BLaER1 treated with 17β-estradiol and CSF1 and Interleukin-3, amounts not matched to agents 10 nM and 100 nM (cell line): Measurements from ENCODE around the gene CUL4A.

Experiments
- H3K27ac ChIP-seq, 11 experiments: shearing (Covaris generic); formaldehyde crosslinking; 2 replicates each; pipeline ENCODE4 v1.8.1; 2022
- H3K27me3 ChIP-seq, 11 experiments: shearing (Covaris generic); formaldehyde crosslinking; 2 replicates each; pipeline ENCODE4 v1.8.1; 2022
- H3K36me3 ChIP-seq, 11 experiments: shearing (Covaris generic); formaldehyde crosslinking; 2 replicates each; pipeline ENCODE4 v1.8.1; 2022
- H3K4me1 ChIP-seq, 10 experiments: shearing (Covaris generic); formaldehyde crosslinking; 2 replicates each; pipeline ENCODE4 v1.8.1; 2022
- H3K4me2 ChIP-seq, 11 experiments: shearing (Covaris generic); formaldehyde crosslinking; 2 replicates each; pipeline ENCODE4 v1.8.1; 2022
- H3K4me3 ChIP-seq, 10 experiments: shearing (Covaris generic); formaldehyde crosslinking; 2 replicates each; pipeline ENCODE4 v1.8.1; 2022
- H3K9ac ChIP-seq, 11 experiments: shearing (Covaris generic); formaldehyde crosslinking; 2 replicates each; pipeline ENCODE4 v1.8.1; 2022
- H3K9me3 ChIP-seq, 11 experiments: shearing (Covaris generic); formaldehyde crosslinking; replicated peaks in 1 of 11; 2 replicates each; pipeline ENCODE4 v1.8.1; 2022
- H4K20me1 ChIP-seq, 11 experiments: shearing (Covaris generic); formaldehyde crosslinking; 2 replicates each; pipeline ENCODE4 v1.8.1; 2022
- Cebpa-rat ChIP-seq, 11 experiments: shearing (Covaris generic); IDR thresholded peaks; 2 replicates each; pipeline ENCODE4 v1.8.1; 2022

CUL4A gene

DNA sequence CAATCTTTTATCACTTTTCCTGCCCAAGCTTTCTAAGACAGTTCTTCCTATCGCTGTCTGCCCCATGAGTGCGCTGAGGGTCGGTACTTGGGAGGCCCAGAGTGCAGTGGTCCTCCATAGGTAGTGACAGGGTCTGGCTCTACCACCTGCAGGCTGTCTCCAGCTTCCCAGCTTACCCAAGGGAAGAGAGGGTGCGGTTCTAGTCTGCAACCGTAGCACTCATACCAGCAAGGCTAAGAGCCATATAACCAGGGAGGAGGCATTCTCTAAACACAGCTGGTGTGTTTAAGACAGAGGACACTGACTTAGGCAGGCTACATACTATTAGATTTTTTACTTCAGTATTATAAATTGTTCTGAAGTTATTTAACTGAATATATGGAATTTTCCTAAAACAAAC lies 42.7 kb upstream of the CUL4A start:
- Histone ChIP-seq H3K27me3 (peaks cover 33 to 48% (median 43%) of the 10 kb centered on the region in 11 experiments), H3K36me3 (peaks cover 0 to 29% (median 12%) of the 10 kb centered on the region in 11 experiments; a peak in 20 of 22 replicates), H3K27ac (no peak overlapping the region), H3K4me2 (peak overlapping the region in 2 of 11 experiments; percentile 19 to 26; a peak in 2 of 22 replicates), H3K4me1 (peaks cover 15 to 45% (median 22%) of the 10 kb centered on the region in 10 experiments), H3K4me3 (no peak overlapping the region), H3K9me3 (peaks cover 0 to 7% (median 0%) of the 10 kb centered on the region in 11 experiments; a peak in 6 of 22 replicates), H3K9ac (no peak overlapping the region), H4K20me1 (peaks cover 0 to 24% (median 3%) of the 10 kb centered on the region in 11 experiments; a peak in 6 of 22 replicates)
- no peak for TF ChIP-seq Cebpa-rat (IDR thresholded peaks at IDR 0.05)

DNA sequence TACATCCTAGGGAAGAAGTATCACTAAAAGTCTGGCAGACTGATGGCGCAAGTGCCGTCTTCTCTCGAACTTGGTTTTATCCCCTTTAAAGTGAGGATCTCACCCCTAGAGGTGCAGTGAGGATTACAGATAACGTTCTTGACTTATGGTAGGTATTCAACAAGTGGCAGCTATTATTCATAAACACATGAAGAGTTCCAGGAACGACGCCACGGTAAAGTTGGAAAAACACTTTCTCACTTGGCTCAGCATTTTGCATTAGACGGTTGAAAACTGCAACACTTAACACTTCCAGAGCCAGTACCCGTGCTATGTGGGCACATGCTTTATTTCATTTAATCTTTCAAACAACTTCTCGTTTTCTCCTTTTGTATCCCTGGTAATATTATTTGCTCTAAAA lies 42.3 kb upstream of the CUL4A start:
- H3K36me3 ChIP-seq = peaks cover 0 to 34% (median 16%) of the 10 kb centered on the region in 11 experiments; a peak in 21 of 22 replicates
- peaks cover 0 to 25% (median 3%) of the 10 kb centered on the region in 11 experiments; a peak in 6 of 22 replicates for H4K20me1 ChIP-seq
- H3K27me3 ChIP-seq = peaks cover 29 to 43% (median 39%) of the 10 kb centered on the region in 11 experiments
- H3K4me2 ChIP-seq = peak overlapping the region in 3 of 11 experiments; percentile 19 to 26 (median 21); a peak in 3 of 22 replicates
- H3K4me3 ChIP-seq = no peak overlapping the region
- no peak overlapping the region for H3K9ac ChIP-seq
- H3K9me3 ChIP-seq = peaks cover 0 to 7% (median 0%) of the 10 kb centered on the region in 11 experiments; a peak in 6 of 22 replicates
- TF ChIP-seq Cebpa-rat (IDR thresholded peaks at IDR 0.05) = no peak
- H3K27ac ChIP-seq = no peak overlapping the region
- H3K4me1 ChIP-seq = peaks cover 19 to 50% (median 27%) of the 10 kb centered on the region in 10 experiments

DNA sequence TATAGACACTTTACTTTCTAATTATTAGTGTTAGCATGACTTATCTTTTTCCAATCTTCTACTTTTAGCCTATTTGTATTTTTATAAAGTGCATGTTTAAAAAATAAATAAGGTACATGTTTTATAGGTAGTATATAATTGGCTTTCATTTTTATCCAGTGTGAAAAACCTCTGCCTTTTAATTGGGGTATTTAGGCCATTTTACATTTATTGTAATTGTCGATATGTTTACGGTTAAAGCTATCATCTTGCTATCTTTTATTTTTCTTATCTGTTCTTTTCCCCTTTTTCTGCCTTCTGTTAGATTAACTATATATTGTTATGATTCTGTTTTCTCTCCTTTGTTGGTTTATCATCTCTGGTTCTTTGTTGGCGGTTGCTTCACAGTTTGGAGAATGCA lies 41.8 kb upstream of the CUL4A start:
- peaks cover 19 to 54% (median 30%) of the 10 kb centered on the region in 10 experiments for H3K4me1 ChIP-seq
- peaks cover 28 to 42% (median 38%) of the 10 kb centered on the region in 11 experiments for H3K27me3 ChIP-seq
- no peak overlapping the region for H3K9ac ChIP-seq
- H4K20me1 ChIP-seq = peaks cover 0 to 25% (median 3%) of the 10 kb centered on the region in 11 experiments; a peak in 6 of 22 replicates
- peaks cover 2 to 38% (median 21%) of the 10 kb centered on the region in 11 experiments; a peak in 21 of 22 replicates for H3K36me3 ChIP-seq
- H3K4me2 ChIP-seq = no peak overlapping the region
- TF ChIP-seq Cebpa-rat (IDR thresholded peaks at IDR 0.05) = no peak
- H3K27ac ChIP-seq = no peak overlapping the region
- H3K9me3 ChIP-seq = peaks cover 0 to 7% (median 0%) of the 10 kb centered on the region in 11 experiments; a peak in 6 of 22 replicates
- no peak overlapping the region for H3K4me3 ChIP-seq

DNA sequence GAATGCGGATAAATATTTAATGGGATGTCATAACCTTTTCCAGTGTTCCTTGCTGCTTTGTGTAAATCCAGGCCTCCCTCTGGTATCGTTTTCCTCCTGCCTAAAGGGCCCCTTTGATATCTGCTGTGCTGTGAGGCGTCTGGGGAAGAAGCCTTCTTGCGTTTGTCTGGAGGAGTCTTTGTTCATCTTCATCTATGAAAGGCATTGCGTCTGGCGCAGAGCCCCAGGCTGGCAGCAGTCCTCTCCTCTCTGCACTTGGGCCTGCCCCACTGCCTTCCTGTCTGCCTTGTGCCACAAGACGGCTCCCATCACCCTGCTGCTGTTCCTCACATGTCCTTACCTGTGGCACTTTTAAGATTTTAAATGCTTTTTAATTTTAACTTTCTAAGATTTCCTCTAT lies 41.2 kb upstream of the CUL4A start:
- Histone ChIP-seq H3K9ac (no peak overlapping the region), H3K27ac (no peak overlapping the region), H3K4me1 (peaks cover 19 to 61% (median 29%) of the 10 kb centered on the region in 10 experiments), H3K36me3 (peaks cover 5 to 44% (median 27%) of the 10 kb centered on the region in 11 experiments; a peak in 21 of 22 replicates), H3K9me3 (peaks cover 0 to 7% (median 0%) of the 10 kb centered on the region in 11 experiments; a peak in 6 of 22 replicates), H3K27me3 (peaks cover 22 to 35% (median 31%) of the 10 kb centered on the region in 11 experiments), H3K4me2 (no peak overlapping the region), H4K20me1 (peaks cover 0 to 24% (median 3%) of the 10 kb centered on the region in 11 experiments; a peak in 6 of 22 replicates), H3K4me3 (no peak overlapping the region)
- no peak for TF ChIP-seq Cebpa-rat (IDR thresholded peaks at IDR 0.05)

DNA sequence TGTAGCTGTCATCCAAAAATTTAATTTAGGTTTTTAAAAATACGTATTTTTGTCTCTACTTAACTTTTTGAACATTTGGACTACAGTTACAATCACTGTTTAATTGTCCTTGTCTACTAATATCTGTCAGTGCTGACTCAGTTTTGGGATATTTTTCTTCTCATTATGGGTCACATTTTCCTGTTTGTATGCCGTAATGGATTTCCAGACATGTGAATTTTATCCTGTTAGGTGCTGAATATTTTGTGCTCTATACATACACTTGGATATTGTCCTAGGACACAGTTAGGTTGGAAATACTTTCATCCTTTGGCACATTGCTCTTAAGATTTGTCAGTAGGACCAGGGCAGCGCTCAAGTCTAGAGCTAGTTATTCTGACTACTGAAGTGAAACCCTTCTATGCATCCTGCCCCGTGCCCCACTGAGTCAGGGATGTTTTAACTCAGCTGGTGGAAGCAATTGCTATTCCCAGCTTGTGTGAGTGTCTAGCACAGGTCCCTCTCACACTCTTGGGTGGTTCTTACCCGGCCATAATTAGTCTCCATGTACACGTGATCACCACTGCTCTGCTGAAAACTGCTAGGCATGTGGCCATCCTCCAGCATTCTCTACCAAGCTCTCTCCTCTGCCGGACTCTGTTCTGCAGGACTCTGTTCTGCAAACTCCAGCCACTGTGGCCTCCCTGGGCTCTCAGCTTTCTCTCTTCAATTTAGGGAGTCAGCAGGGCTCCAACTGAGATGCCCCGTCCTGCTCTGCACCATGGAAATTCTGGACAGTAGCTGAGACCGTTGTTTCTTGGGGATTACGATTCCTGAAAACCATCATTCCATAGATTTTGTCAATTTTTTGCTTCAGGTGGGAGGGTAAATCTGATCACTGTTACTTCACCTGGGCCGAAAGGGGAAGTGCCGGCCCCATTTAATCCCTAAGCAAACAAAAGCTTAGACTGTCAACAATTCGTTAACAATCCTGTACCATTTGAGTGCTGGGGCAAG lies 39.8 kb upstream of the CUL4A start:
- Histone ChIP-seq H3K27me3 (peaks cover 8 to 22% (median 18%) of the 10 kb centered on the region in 11 experiments; a peak in 21 of 22 replicates), H3K4me3 (no peak overlapping the region), H3K4me2 (no peak overlapping the region), H3K36me3 (peaks cover 5 to 53% (median 33%) of the 10 kb centered on the region in 11 experiments; a peak in 21 of 22 replicates), H3K27ac (no peak overlapping the region), H3K9me3 (peaks cover 0 to 7% (median 0%) of the 10 kb centered on the region in 11 experiments; a peak in 6 of 22 replicates), H3K9ac (no peak overlapping the region), H4K20me1 (peaks cover 0 to 18% (median 0%) of the 10 kb centered on the region in 11 experiments; a peak in 4 of 22 replicates), H3K4me1 (peaks cover 14 to 67% (median 24%) of the 10 kb centered on the region in 10 experiments)
- TF ChIP-seq Cebpa-rat (IDR thresholded peaks at IDR 0.05) = no peak

DNA sequence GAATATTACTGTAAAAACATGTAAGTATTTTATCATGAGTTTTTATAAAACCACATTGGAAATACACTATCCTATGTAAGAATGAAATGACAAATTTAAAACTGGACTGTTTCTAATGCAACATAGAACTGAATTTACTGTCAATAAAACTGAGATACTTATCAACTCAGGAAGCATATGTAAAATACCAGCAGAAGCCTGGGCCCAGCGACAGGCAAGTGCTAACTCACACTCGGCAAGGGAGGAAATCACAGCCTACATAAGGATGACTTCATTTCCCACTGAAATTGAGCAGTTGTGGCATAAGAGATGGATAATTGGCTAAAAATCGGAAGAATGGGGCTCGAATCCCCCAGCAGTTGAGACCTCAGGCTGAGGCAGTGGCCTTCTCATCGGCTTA lies 38.9 kb upstream of the CUL4A start:
- no peak overlapping the region; a peak in 2 of 22 replicates for H3K9ac ChIP-seq
- peak overlapping the region in 9 of 11 experiments; percentile 39 to 73 (median 49); a peak in 15 of 22 replicates for H3K4me2 ChIP-seq
- peaks cover 0 to 18% (median 0%) of the 10 kb centered on the region in 11 experiments; a peak in 2 of 22 replicates for H4K20me1 ChIP-seq
- H3K9me3 ChIP-seq = peaks cover 0 to 8% (median under 1%) of the 10 kb centered on the region in 11 experiments; a peak in 9 of 22 replicates
- H3K27me3 ChIP-seq = peaks cover 0 to 12% (median 8%) of the 10 kb centered on the region in 11 experiments; a peak in 12 of 22 replicates
- H3K27ac ChIP-seq = peak overlapping the region in 3 of 11 experiments; percentile 30 to 58 (median 47); a peak in 3 of 22 replicates
- no peak for TF ChIP-seq Cebpa-rat (IDR thresholded peaks at IDR 0.05)
- peaks cover 5 to 63% (median 42%) of the 10 kb centered on the region in 11 experiments; a peak in 21 of 22 replicates for H3K36me3 ChIP-seq
- H3K4me1 ChIP-seq = peaks cover 13 to 71% (median 23%) of the 10 kb centered on the region in 10 experiments
- H3K4me3 ChIP-seq = no peak overlapping the region

DNA sequence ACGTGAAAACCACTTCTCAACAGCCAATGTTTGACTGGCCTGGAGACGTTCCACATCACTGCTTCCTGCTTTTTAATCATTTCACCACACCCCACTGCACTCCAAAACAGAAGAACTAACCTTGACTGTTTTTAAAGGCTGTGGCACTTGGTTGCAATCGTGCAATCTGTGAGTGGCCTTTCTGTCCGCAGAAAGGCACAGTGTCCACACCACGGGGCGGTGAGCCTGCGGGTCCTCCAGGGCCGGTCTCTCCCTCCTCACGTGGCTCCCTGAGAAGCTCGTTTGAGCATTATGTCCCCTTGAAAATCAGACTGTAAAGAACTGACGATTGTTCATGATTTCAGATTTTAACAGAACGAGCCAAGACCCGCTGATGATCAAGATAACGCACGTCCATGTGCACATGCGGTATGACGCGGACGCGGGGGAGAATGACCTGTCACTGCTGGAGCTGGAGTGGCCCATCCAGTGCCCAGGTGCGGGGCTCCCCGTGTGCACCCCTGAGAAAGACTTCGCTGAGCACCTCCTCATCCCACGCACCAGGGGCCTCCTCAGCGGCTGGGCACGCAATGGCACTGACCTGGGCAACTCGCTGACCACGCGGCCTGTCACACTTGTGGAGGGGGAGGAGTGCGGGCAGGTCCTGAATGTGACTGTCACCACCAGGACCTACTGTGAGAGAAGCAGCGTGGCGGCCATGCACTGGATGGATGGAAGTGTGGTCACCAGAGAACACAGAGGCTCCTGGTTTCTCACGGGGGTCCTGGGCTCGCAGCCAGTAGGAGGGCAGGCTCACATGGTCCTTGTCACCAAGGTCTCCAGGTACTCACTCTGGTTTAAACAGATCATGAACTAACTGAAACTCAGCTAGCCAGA lies 37.9 kb upstream of the CUL4A start:
- Histone ChIP-seq H3K4me2 (peak overlapping the region; percentile 17 to 73 (median 48); a peak in 20 of 22 replicates), H3K4me3 (no peak overlapping the region), H4K20me1 (peaks cover 0 to 14% (median 0%) of the 10 kb centered on the region in 11 experiments; a peak in 2 of 22 replicates), H3K4me1 (peaks cover 13 to 77% (median 28%) of the 10 kb centered on the region in 10 experiments), H3K36me3 (peaks cover 8 to 72% (median 52%) of the 10 kb centered on the region in 11 experiments; a peak in 21 of 22 replicates), H3K27ac (peak overlapping the region in 4 of 11 experiments; percentile 21 to 58 (median 38); a peak in 6 of 22 replicates), H3K27me3 (peaks cover 0 to 3% (median under 1%) of the 10 kb centered on the region in 11 experiments; a peak in 4 of 22 replicates), H3K9me3 (peaks cover 0 to 17% (median 7%) of the 10 kb centered on the region in 11 experiments; a peak in 11 of 22 replicates), H3K9ac (peak overlapping the region in 4 of 11 experiments; percentile 2 to 47 (median 22); a peak in 6 of 22 replicates)
- TF ChIP-seq Cebpa-rat (IDR thresholded peaks at IDR 0.05) = no peak
